Testis (tissue), 2 donors: ENCODE results near the gene WTIP.

Source experiments
- POLR2A ChIP-seq: fragments of 450-650 bp; IDR thresholded peaks from one replicate; pipeline ENCODE4 v1.6.1; 2017; ENCODE audit warnings: antibody characterized with exemption, mild to moderate bottlenecking, moderate library complexity
- TF ChIP-seq, protein P1 (sequence below), 3 experiments: fragments of 450-650 bp in 2 of 3; fragments of 200-600 bp in 1 of 3; sonication (generic) in 1 of 3; IDR thresholded peaks; one replicate each; pipeline ENCODE4 v1.5.1; 2016 to 2019; ENCODE audit warnings: antibody characterized with exemption in 3 of 3, mild to moderate bottlenecking in 2 of 3, moderate library complexity in 1 of 3

- TF ChIP-seq, protein P1, sequence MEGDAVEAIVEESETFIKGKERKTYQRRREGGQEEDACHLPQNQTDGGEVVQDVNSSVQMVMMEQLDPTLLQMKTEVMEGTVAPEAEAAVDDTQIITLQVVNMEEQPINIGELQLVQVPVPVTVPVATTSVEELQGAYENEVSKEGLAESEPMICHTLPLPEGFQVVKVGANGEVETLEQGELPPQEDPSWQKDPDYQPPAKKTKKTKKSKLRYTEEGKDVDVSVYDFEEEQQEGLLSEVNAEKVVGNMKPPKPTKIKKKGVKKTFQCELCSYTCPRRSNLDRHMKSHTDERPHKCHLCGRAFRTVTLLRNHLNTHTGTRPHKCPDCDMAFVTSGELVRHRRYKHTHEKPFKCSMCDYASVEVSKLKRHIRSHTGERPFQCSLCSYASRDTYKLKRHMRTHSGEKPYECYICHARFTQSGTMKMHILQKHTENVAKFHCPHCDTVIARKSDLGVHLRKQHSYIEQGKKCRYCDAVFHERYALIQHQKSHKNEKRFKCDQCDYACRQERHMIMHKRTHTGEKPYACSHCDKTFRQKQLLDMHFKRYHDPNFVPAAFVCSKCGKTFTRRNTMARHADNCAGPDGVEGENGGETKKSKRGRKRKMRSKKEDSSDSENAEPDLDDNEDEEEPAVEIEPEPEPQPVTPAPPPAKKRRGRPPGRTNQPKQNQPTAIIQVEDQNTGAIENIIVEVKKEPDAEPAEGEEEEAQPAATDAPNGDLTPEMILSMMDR (IDR thresholded peaks at IDR 0.05): no peak
- no peak for TF ChIP-seq POLR2A
Observed at GRCh38 chr19:34505321-34506025, 23.9 kb downstream of the WTIP start.
